ENCODE results near the gene ZNF48.

ZNF48 gene

GRCh38 chr16:30407804-30408534 lies 12.7 kb downstream of the ZNF48 start:
- Histone ChIP-seq H3K4me2 (ENCODE audit: insufficient read depth, low read length, poor library complexity, severe bottlenecking) (peak overlapping the region; percentile 68), H3K27ac (replicated peaks; ENCODE audit: low read length) (peak overlapping the region; percentile 52), H3K9ac (ENCODE audit: low read depth, low read length, poor library complexity) (peak overlapping the region; percentile 95), H3K36me3 (replicated peaks in 1 of 2; ENCODE audit: control insufficient read depth in 2 of 2, insufficient read depth in 2 of 2, low read length in 2 of 2) (peaks cover 14 to 37% of the 10 kb centered on the region in 2 donors), H3K18ac (ENCODE audit: low read length) (peak overlapping the region; percentile 98), H3K4me1 (ENCODE audit: control insufficient read depth in 2 of 2, insufficient read depth in 1 of 2, low read depth in 1 of 2, low read length in 2 of 2) (peaks cover 9 to 15% of the 10 kb centered on the region in 2 donors), H2BK12ac (ENCODE audit: low read length) (no peak overlapping the region), H3K4me3 (ENCODE audit: low read length in 2 of 2) (peak overlapping the region; percentile 88 to 95), H2BK15ac (ENCODE audit: low read length) (peak overlapping the region; percentile 82), H3K27me3 (ENCODE audit: control insufficient read depth in 3 of 3, insufficient read depth in 3 of 3, low read depth in 1 of 3, low read length in 3 of 3) (peaks cover 0 to 2% (median 0%) of the 10 kb centered on the region in 3 experiments), H4K8ac (ENCODE audit: low read depth, low read length) (peak overlapping the region; percentile 1), H4K91ac (ENCODE audit: low read depth, low read length, poor library complexity) (no peak overlapping the region), H2BK5ac (ENCODE audit: low read length) (peak overlapping the region; percentile 89), H3K79me1 (ENCODE audit: low read depth, low read length) (peaks cover 4% of the 10 kb centered on the region), H3K4ac (ENCODE audit: low read length) (peak overlapping the region; percentile 48), H2AFZ (ENCODE audit: low read length) (peak overlapping the region; percentile 95), H3K23ac (ENCODE audit: low read depth, low read length, poor library complexity) (peak overlapping the region; percentile 93), H2BK120ac (ENCODE audit: low read depth, low read length) (no peak overlapping the region), H3K14ac (ENCODE audit: low read length) (peak overlapping the region; percentile 76), H2AK5ac (ENCODE audit: low read depth, low read length) (peak overlapping the region; percentile 80), H3K9me3 (replicated peaks in 1 of 2; ENCODE audit: control insufficient read depth in 2 of 2, insufficient read depth in 1 of 2, low read depth in 1 of 2, low read length in 2 of 2) (no peaks in the 10 kb centered on the region)
- no peak for DNase-seq (ENCODE audit: low spot score)
- no CpG with 5 or more reads among the region's 19 CpGs for WGBS, 2 donors (ENCODE audit: extremely low coverage in 2 of 2, insufficient read length in 2 of 2, insufficient replicate concordance in 1 of 2)

- Histone ChIP-seq H3K23ac (ENCODE audit: low read depth, low read length, poor library complexity) (no peak overlapping the region), H3K4me2 (ENCODE audit: insufficient read depth, low read length, poor library complexity, severe bottlenecking) (no peak overlapping the region), H3K4me1 (ENCODE audit: control insufficient read depth in 2 of 2, insufficient read depth in 1 of 2, low read depth in 1 of 2, low read length in 2 of 2) (peaks cover 9 to 15% of the 10 kb centered on the region in 2 donors), H4K91ac (ENCODE audit: low read depth, low read length, poor library complexity) (no peak overlapping the region), H3K4me3 (ENCODE audit: low read length in 2 of 2) (no peak overlapping the region), H3K18ac (ENCODE audit: low read length) (no peak overlapping the region), H2BK12ac (ENCODE audit: low read length) (no peak overlapping the region), H3K4ac (ENCODE audit: low read length) (no peak overlapping the region), H2AK5ac (ENCODE audit: low read depth, low read length) (no peak overlapping the region), H3K79me1 (ENCODE audit: low read depth, low read length) (peaks cover 6% of the 10 kb centered on the region), H3K14ac (ENCODE audit: low read length) (no peak overlapping the region), H3K27me3 (ENCODE audit: control insufficient read depth in 3 of 3, insufficient read depth in 3 of 3, low read depth in 1 of 3, low read length in 3 of 3) (no peaks in the 10 kb centered on the region), H4K8ac (ENCODE audit: low read depth, low read length) (no peak overlapping the region), H3K9ac (ENCODE audit: low read depth, low read length, poor library complexity) (no peak overlapping the region), H2AFZ (ENCODE audit: low read length) (no peak overlapping the region), H3K36me3 (replicated peaks in 1 of 2; ENCODE audit: control insufficient read depth in 2 of 2, insufficient read depth in 2 of 2, low read length in 2 of 2) (peaks cover 19 to 51% of the 10 kb centered on the region in 2 donors), H3K9me3 (replicated peaks in 1 of 2; ENCODE audit: control insufficient read depth in 2 of 2, insufficient read depth in 1 of 2, low read depth in 1 of 2, low read length in 2 of 2) (no peaks in the 10 kb centered on the region), H2BK5ac (ENCODE audit: low read length) (no peak overlapping the region), H2BK15ac (ENCODE audit: low read length) (no peak overlapping the region), H2BK120ac (ENCODE audit: low read depth, low read length) (no peak overlapping the region), H3K27ac (replicated peaks; ENCODE audit: low read length) (no peak overlapping the region)
- DNase-seq (ENCODE audit: low spot score) = peak; percentile 87
- no CpG with 5 or more reads among the region's 15 CpGs for WGBS, 2 donors (ENCODE audit: extremely low coverage in 2 of 2, insufficient read length in 2 of 2, insufficient replicate concordance in 1 of 2)
These were observed 14.2 kb downstream of the ZNF48 start for GRCh38 chr16:30409125-30410060.

- WGBS, 2 donors (ENCODE audit: extremely low coverage in 2 of 2, insufficient read length in 2 of 2, insufficient replicate concordance in 1 of 2) = no CpG with 5 or more reads among the region's 6 CpGs
- DNase-seq (ENCODE audit: low spot score) = no peak
- Histone ChIP-seq H3K79me1 (ENCODE audit: low read depth, low read length) (peaks cover 5% of the 10 kb centered on the region), H3K4me3 (ENCODE audit: low read length in 2 of 2) (no peak overlapping the region), H2BK15ac (ENCODE audit: low read length) (no peak overlapping the region), H2BK12ac (ENCODE audit: low read length) (no peak overlapping the region), H2AFZ (ENCODE audit: low read length) (no peak overlapping the region), H4K91ac (ENCODE audit: low read depth, low read length, poor library complexity) (no peak overlapping the region), H3K27ac (replicated peaks; ENCODE audit: low read length) (no peak overlapping the region), H3K9me3 (replicated peaks in 1 of 2; ENCODE audit: control insufficient read depth in 2 of 2, insufficient read depth in 1 of 2, low read depth in 1 of 2, low read length in 2 of 2) (no peaks in the 10 kb centered on the region), H3K23ac (ENCODE audit: low read depth, low read length, poor library complexity) (no peak overlapping the region), H3K18ac (ENCODE audit: low read length) (no peak overlapping the region), H2BK120ac (ENCODE audit: low read depth, low read length) (no peak overlapping the region), H3K4ac (ENCODE audit: low read length) (no peak overlapping the region), H3K27me3 (ENCODE audit: control insufficient read depth in 3 of 3, insufficient read depth in 3 of 3, low read depth in 1 of 3, low read length in 3 of 3) (no peaks in the 10 kb centered on the region), H3K4me1 (ENCODE audit: control insufficient read depth in 2 of 2, insufficient read depth in 1 of 2, low read depth in 1 of 2, low read length in 2 of 2) (peaks cover 4 to 6% of the 10 kb centered on the region in 2 donors), H3K9ac (ENCODE audit: low read depth, low read length, poor library complexity) (no peak overlapping the region), H3K14ac (ENCODE audit: low read length) (no peak overlapping the region), H3K4me2 (ENCODE audit: insufficient read depth, low read length, poor library complexity, severe bottlenecking) (no peak overlapping the region), H2AK5ac (ENCODE audit: low read depth, low read length) (no peak overlapping the region), H4K8ac (ENCODE audit: low read depth, low read length) (no peak overlapping the region), H2BK5ac (ENCODE audit: low read length) (no peak overlapping the region), H3K36me3 (replicated peaks in 1 of 2; ENCODE audit: control insufficient read depth in 2 of 2, insufficient read depth in 2 of 2, low read length in 2 of 2) (peaks cover 19 to 78% of the 10 kb centered on the region in 2 donors)
These were observed 18.0 kb downstream of the ZNF48 start for GRCh38 chr16:30413112-30413806.
